Measurements from ENCODE around the gene ACAP1.
A peak's percentile ranks its signal among the peaks of the same experiment; 100 is the strongest.

Gene ACAP1

DNA sequence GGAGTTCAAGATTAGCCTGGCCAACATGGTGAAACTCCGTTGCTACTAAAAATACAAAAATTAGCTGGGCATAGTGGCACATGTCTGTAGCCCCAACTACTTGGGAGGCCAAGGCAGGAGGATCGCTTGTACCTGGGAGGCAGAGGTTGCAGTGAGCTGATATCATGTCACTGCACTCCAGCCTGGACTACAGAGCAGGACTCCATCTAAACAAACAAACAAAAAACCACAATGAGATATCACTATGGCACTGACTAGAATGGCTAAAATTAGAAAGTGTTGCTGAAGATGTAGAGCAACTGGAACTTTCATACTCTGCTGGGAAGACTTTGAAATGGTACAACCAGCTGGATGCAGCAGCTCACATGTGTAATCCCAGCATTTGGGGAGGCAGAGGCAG lies 38.0 kb downstream of the ACAP1 start:
- no peak overlapping the region for H3K27ac Mint-ChIP-seq
- TF ChIP-seq, protein P1, sequence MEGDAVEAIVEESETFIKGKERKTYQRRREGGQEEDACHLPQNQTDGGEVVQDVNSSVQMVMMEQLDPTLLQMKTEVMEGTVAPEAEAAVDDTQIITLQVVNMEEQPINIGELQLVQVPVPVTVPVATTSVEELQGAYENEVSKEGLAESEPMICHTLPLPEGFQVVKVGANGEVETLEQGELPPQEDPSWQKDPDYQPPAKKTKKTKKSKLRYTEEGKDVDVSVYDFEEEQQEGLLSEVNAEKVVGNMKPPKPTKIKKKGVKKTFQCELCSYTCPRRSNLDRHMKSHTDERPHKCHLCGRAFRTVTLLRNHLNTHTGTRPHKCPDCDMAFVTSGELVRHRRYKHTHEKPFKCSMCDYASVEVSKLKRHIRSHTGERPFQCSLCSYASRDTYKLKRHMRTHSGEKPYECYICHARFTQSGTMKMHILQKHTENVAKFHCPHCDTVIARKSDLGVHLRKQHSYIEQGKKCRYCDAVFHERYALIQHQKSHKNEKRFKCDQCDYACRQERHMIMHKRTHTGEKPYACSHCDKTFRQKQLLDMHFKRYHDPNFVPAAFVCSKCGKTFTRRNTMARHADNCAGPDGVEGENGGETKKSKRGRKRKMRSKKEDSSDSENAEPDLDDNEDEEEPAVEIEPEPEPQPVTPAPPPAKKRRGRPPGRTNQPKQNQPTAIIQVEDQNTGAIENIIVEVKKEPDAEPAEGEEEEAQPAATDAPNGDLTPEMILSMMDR (IDR thresholded peaks at IDR 0.05; ENCODE audit: unreplicated experiment in 3 of 3) = no peak
- no peaks in the 10 kb centered on the region for H3K4me1 Mint-ChIP-seq
- H3K9me3 Mint-ChIP-seq = peaks cover 4% of the 10 kb centered on the region
- peaks cover 39% of the 10 kb centered on the region for H3K27me3 Mint-ChIP-seq (ENCODE audit: low read depth)
- H3K36me3 Mint-ChIP-seq (ENCODE audit: low read depth) = no peaks in the 10 kb centered on the region
- no peak overlapping the region for H3K4me3 Mint-ChIP-seq

DNA sequence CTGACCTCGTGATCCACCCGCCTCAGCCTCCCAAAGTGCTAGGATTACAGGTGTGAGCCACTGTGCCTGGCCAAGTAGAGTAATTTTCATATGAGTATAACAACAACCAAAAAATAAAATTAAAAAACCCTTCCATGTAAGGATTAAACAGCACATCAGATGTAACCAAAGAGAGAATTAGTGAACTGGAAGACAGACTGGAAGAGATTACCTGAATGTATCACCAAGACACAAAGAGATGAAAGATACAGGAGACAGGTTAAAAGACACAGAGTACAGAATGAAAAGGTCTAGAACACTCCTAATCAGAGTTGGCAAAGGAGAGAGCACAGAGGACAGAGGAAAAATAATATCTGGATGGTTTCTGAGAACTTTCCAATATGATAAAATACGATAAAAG lies 42.8 kb downstream of the ACAP1 start:
- no peaks in the 10 kb centered on the region for H3K36me3 Mint-ChIP-seq (ENCODE audit: low read depth)
- peak overlapping the region in 1 of 3 experiments; percentile 7 for H3K4me3 Mint-ChIP-seq
- H3K4me1 Mint-ChIP-seq = peaks cover 5% of the 10 kb centered on the region
- no peak overlapping the region for H3K27ac Mint-ChIP-seq
- H3K9me3 Mint-ChIP-seq = peaks cover 9% of the 10 kb centered on the region
- TF ChIP-seq, protein P1 (IDR thresholded peaks at IDR 0.05; ENCODE audit: unreplicated experiment in 3 of 3) = no peak
- H3K27me3 Mint-ChIP-seq (ENCODE audit: low read depth) = peaks cover 71% of the 10 kb centered on the region

DNA sequence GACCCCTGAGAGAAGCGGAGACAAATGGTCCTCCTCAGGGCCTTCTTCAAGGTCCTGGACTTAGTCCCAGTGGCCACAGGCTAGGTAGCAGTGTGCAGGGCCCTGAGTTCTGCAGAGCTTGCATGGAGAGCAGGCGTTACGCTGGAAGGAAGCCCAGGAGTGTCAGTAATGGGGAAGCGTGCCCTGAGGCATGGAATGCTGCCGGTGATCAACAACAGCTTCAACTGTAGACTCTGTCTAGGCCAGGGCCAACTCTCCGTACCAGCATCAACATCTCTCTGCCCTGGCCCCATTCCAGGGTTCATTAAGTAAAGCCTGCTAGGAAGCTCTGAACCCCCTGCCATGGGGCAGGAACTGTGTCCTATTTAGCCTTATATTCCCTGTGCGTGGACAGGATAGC lies 44.0 kb downstream of the ACAP1 start:
- Mint-ChIP-seq H3K27ac (peak overlapping the region in 2 of 3 experiments; percentile 4 to 53), H3K36me3 (ENCODE audit: low read depth) (no peaks in the 10 kb centered on the region), H3K4me1 (peaks cover 5% of the 10 kb centered on the region), H3K9me3 (peaks cover 9% of the 10 kb centered on the region), H3K4me3 (peak overlapping the region; percentile 78 to 79 (median 78)), H3K27me3 (ENCODE audit: low read depth) (peaks cover 81% of the 10 kb centered on the region)
- TF ChIP-seq, protein P1 (IDR thresholded peaks at IDR 0.05; ENCODE audit: unreplicated experiment in 3 of 3) = no peak

DNA sequence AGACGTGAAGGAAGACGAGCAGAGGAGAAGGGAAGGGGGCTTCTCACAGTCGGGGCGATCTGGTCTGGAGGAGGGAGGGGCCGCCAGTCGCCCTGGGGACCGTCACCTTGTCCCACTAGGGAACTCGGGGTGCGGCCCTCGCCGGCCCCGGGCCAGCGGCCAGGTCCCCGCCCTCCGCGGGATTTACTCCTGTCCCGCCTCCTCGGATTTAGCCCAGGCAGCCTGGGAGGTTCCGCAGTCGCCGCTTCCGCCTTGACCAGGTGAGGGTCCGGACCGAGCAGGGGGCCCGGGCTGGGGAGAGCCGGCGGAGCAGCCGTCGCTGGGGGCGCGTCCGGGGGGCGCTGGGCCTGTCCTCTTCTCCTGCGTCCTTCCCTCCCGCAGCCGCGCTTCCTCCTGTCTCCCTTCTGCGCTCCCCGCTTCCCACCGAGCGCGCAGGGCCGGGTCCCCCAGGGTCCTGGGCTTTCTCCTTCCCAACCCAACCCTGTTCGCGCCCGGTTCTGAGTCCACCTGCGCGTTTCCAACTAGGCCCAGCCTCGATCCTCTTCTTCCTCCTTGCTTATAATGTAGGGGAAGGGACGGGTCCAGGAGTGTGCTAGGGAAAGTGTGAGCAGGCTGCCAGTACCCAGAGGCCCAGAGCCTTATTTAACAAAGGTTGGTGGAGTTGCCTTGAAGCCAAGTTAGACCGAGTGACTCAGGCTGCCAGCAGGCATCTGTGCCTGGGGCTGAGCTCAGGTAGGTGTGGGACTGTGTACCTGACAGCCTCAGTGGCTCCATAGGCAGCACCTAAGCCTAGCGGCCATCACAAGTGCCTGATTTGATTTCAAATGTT lies 44.7 kb downstream of the ACAP1 start, which contains the start of gene TNK1:
Gene TNK1, plus strand, starts transcription at position 235 of the 829 bp plus-strand sequence. CDS start 1,838 bp downstream, outside the sequence.
- H3K4me1 Mint-ChIP-seq = peaks cover 5% of the 10 kb centered on the region
- peaks cover 85% of the 10 kb centered on the region for H3K27me3 Mint-ChIP-seq (ENCODE audit: low read depth)
- H3K9me3 Mint-ChIP-seq = peaks cover 9% of the 10 kb centered on the region
- TF ChIP-seq, protein P1 (IDR thresholded peaks at IDR 0.05; ENCODE audit: unreplicated experiment in 3 of 3) = no peak
- no peaks in the 10 kb centered on the region for H3K36me3 Mint-ChIP-seq (ENCODE audit: low read depth)
- peak within 1 kb of the TSS; percentile 78 to 79 (median 78) for H3K4me3 Mint-ChIP-seq
- peak within 1 kb of the TSS in 2 of 3 experiments; percentile 4 to 53 for H3K27ac Mint-ChIP-seq

DNA sequence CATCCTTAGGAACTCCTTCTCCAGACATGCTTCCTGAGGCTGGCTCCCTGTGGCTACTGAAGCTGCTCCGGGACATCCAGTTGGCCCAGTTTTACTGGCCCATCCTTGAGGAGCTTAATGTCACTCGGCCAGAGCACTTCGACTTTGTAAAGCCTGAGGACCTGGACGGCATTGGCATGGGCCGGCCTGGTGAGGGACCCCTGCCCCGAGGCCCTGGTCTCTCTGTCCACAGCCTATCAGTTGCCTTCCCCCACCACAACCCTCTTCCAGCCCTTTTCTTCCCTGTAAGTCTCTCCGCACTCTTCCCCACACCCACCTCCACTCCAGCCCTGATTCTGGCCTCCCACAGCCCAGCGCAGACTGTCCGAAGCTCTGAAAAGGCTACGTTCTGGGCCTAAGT lies 46.6 kb downstream of the ACAP1 start:
- peaks cover 5% of the 10 kb centered on the region for H3K4me1 Mint-ChIP-seq
- H3K9me3 Mint-ChIP-seq = peaks cover 9% of the 10 kb centered on the region
- H3K27ac Mint-ChIP-seq = no peak overlapping the region
- H3K27me3 Mint-ChIP-seq (ENCODE audit: low read depth) = peaks cover 70% of the 10 kb centered on the region
- H3K4me3 Mint-ChIP-seq = peak overlapping the region in 1 of 3 experiments; percentile 32
- H3K36me3 Mint-ChIP-seq (ENCODE audit: low read depth) = peaks cover 4% of the 10 kb centered on the region
- TF ChIP-seq, protein P1 (IDR thresholded peaks at IDR 0.05; ENCODE audit: unreplicated experiment in 3 of 3) = no peak
